ENCODE measurements around the gene ICAM2. TPM values are rescaled to one million over a fixed set of nuclear protein-coding genes. Genes with fewer than 3 reads are reported as not detected.
"Not testable (repeated sequence)": the region's sequence is repeated elsewhere in the genome, so short reads cannot be mapped to it uniquely, and the experiment has no call there.

Gene ICAM2
- total and polyA plus RNA-seq, 5 experiments from 2014 or later: 89.2 to 306 (median 218) TPM

GRCh38 chr17:64024215-64024654 lies 3.8 kb upstream of the ICAM2 start:
- Mint-ChIP-seq H3K27me3 (peaks cover 0 to 3% (median 0%) of the 10 kb centered on the region in 5 donors), H3K27ac (peak overlapping the region; percentile 88 to 100 (median 97)), H3K4me1 (peaks cover 20 to 76% (median 59%) of the 10 kb centered on the region in 4 donors), H3K4me3 (peak overlapping the region in 4 of 10 donors; percentile 1 to 83 (median 35)), H3K9me3 (peaks cover 0 to 2% (median 0%) of the 10 kb centered on the region in 9 donors), H3K36me3 (peaks cover 0 to 3% (median 0%) of the 10 kb centered on the region in 3 donors)
- POLR2A ChIA-PET: interaction anchor here (1.1 to 8.3 kb wide), 5 partner anchors 24 to 121 kb away, joined by 3 to 150 read pairs (median 27); partner anchors contain the start of genes ERN1 and PRR29
- DNase-seq (no peak), ATAC-seq (no peak)

GRCh38 chr17:64022611-64023063 lies 2.2 kb upstream of the ICAM2 start:
- DNase-seq: peak in 2 of 10 donors; percentile 11 to 12
- H3K4me1 Mint-ChIP-seq: peaks cover 23 to 82% (median 69%) of the 10 kb centered on the region in 4 donors
- H3K4me3 Mint-ChIP-seq: peak overlapping the region in 9 of 10 donors; percentile 60 to 77 (median 71)
- H3K27ac Mint-ChIP-seq: peak overlapping the region; percentile 94 to 100 (median 100)
- peaks cover 0 to 3% (median 0%) of the 10 kb centered on the region in 3 donors for H3K36me3 Mint-ChIP-seq
- peaks cover 0 to 2% (median 0%) of the 10 kb centered on the region in 9 donors for H3K9me3 Mint-ChIP-seq
- ATAC-seq: no peak
- H3K27me3 Mint-ChIP-seq: peaks cover 0 to 3% (median 0%) of the 10 kb centered on the region in 5 donors
- POLR2A ChIA-PET: interaction anchor here (0.6 to 8.3 kb wide), 9 partner anchors 22 to 281 kb away, joined by 3 to 150 read pairs (median 4); partner anchors contain the start of gene PRR29

GRCh38 chr17:64019551-64019961 lies 877 bp downstream of the ICAM2 start:
- H3K27ac Mint-ChIP-seq: peak overlapping the region; percentile 94 to 100 (median 100)
- H3K4me1 Mint-ChIP-seq: peaks cover 29 to 88% (median 72%) of the 10 kb centered on the region in 4 donors
- H3K27me3 Mint-ChIP-seq, H3K9me3 Mint-ChIP-seq, H3K36me3 Mint-ChIP-seq: not testable (repeated sequence)
- ATAC-seq: peak; percentile 23 to 39
- POLR2A ChIA-PET: interaction anchor here (0.6 to 8.3 kb wide), 30 partner anchors 9 to 1595 kb away, joined by 3 to 150 read pairs (median 5); partner anchors contain the start of genes CCDC47, CD79B, CEP95 and DDX5
- peak in 4 of 10 donors; percentile 20 to 29 (median 22) for DNase-seq
- H3K4me3 Mint-ChIP-seq: peak overlapping the region; percentile 94 to 100 (median 100)

GRCh38 chr17:64017381-64017980 lies 3.0 kb downstream of the ICAM2 start:
- ATAC-seq: no peak
- Mint-ChIP-seq H3K27ac (peak overlapping the region; percentile 95 to 100 (median 98)), H3K27me3 (peaks cover 0 to 3% (median 0%) of the 10 kb centered on the region in 5 donors), H3K4me3 (peak overlapping the region; percentile 85 to 100 (median 92)), H3K36me3 (peaks cover 0 to 8% (median 3%) of the 10 kb centered on the region in 3 donors), H3K9me3 (peaks cover 0 to 2% (median 0%) of the 10 kb centered on the region in 9 donors), H3K4me1 (peaks cover 28 to 88% (median 71%) of the 10 kb centered on the region in 4 donors)
- POLR2A ChIA-PET: interaction anchor here (0.7 to 1.8 kb wide), 8 partner anchors 8 to 277 kb away, joined by 3 to 14 read pairs (median 4); no protein-coding TSS in a partner anchor
- DNase-seq: no peak

- DNase-seq (no peak), ATAC-seq (no peak)
- Mint-ChIP-seq H3K27me3 (peaks cover 0 to 3% (median 0%) of the 10 kb centered on the region in 5 donors), H3K27ac (peak overlapping the region; percentile 92 to 100 (median 96)), H3K9me3 (peaks cover 0 to 2% (median 0%) of the 10 kb centered on the region in 9 donors), H3K4me1 (peaks cover 27 to 87% (median 67%) of the 10 kb centered on the region in 4 donors), H3K4me3 (peak overlapping the region; percentile 73 to 100 (median 86)), H3K36me3 (peaks cover 0 to 11% (median 3%) of the 10 kb centered on the region in 3 donors)
- POLR2A ChIA-PET: interaction anchor here (0.7 to 1.8 kb wide), 7 partner anchors 9 to 277 kb away, joined by 3 to 14 read pairs (median 4); no protein-coding TSS in a partner anchor
Observed at GRCh38 chr17:64016974-64017373, 3.5 kb downstream of the ICAM2 start.

- POLR2A ChIA-PET: interaction anchor here (0.7 to 1.8 kb wide), 7 partner anchors 9 to 276 kb away, joined by 3 to 14 read pairs (median 4); no protein-coding TSS in a partner anchor
- ATAC-seq (no peak), DNase-seq (peak in 2 of 10 donors; percentile 38)
- peaks cover 0 to 3% (median 0%) of the 10 kb centered on the region in 5 donors for H3K27me3 Mint-ChIP-seq
- H3K27ac Mint-ChIP-seq: peak overlapping the region; percentile 92 to 100 (median 96)
- peaks cover 31 to 87% (median 68%) of the 10 kb centered on the region in 4 donors for H3K4me1 Mint-ChIP-seq
- H3K36me3 Mint-ChIP-seq: peaks cover 0 to 18% (median 5%) of the 10 kb centered on the region in 3 donors
- H3K4me3 Mint-ChIP-seq: peak overlapping the region; percentile 73 to 100 (median 86)
- H3K9me3 Mint-ChIP-seq: peaks cover 0 to 2% (median 0%) of the 10 kb centered on the region in 9 donors
Observed at GRCh38 chr17:64016231-64016784, 4.1 kb downstream of the ICAM2 start.

GRCh38 chr17:64015447-64015846 lies 5.0 kb downstream of the ICAM2 start:
- Mint-ChIP-seq H3K9me3 (peaks cover 0 to under 1% (median 0%) of the 10 kb centered on the region in 9 donors), H3K27me3 (peaks cover 0 to 2% (median 0%) of the 10 kb centered on the region in 5 donors)
- no peak for DNase-seq

GRCh38 chr17:64009571-64010402 lies 10.6 kb downstream of the ICAM2 start:
- peak overlapping the region in 8 of 10 donors; percentile 8 to 63 (median 45) for H3K4me3 Mint-ChIP-seq
- DNase-seq (no peak), ATAC-seq (no peak)
- peak overlapping the region; percentile 43 to 97 (median 78) for H3K27ac Mint-ChIP-seq
- H3K9me3 Mint-ChIP-seq: no peaks in the 10 kb centered on the region
- no peaks in the 10 kb centered on the region for H3K27me3 Mint-ChIP-seq
- H3K4me1 Mint-ChIP-seq: peaks cover 37 to 91% (median 82%) of the 10 kb centered on the region in 4 donors
- H3K36me3 Mint-ChIP-seq: peaks cover 0 to 65% (median 12%) of the 10 kb centered on the region in 3 donors
- POLR2A ChIA-PET: interaction anchor here (0.8 to 2.1 kb wide), 2 partner anchors 10 kb away, joined by 4 to 9 read pairs; partner anchors contain the start of gene ICAM2

More at GRCh38 chr17:64015447-64015846, 5.0 kb downstream of the ICAM2 start:
- no peak for ATAC-seq
- H3K4me1 Mint-ChIP-seq: peaks cover 34 to 86% (median 70%) of the 10 kb centered on the region in 4 donors
- H3K36me3 Mint-ChIP-seq: peaks cover 0 to 26% (median 3%) of the 10 kb centered on the region in 3 donors
- POLR2A ChIA-PET: no interaction called here
- H3K27ac Mint-ChIP-seq: peak overlapping the region; percentile 83 to 99 (median 96)
- peak overlapping the region; percentile 68 to 100 (median 86) for H3K4me3 Mint-ChIP-seq

GRCh38 chr17:64008830-64009229 lies 11.6 kb downstream of the ICAM2 start:
- H3K4me3 Mint-ChIP-seq: peak overlapping the region in 5 of 10 donors; percentile 18 to 63 (median 40)
- no peak for ATAC-seq
- H3K27me3 Mint-ChIP-seq: no peaks in the 10 kb centered on the region
- H3K9me3 Mint-ChIP-seq: no peaks in the 10 kb centered on the region
- H3K4me1 Mint-ChIP-seq: peaks cover 31 to 81% (median 74%) of the 10 kb centered on the region in 4 donors
- H3K36me3 Mint-ChIP-seq: peaks cover 0 to 75% (median 17%) of the 10 kb centered on the region in 3 donors
- POLR2A ChIA-PET: interaction anchor here (2.1 kb wide), 1 partner anchor 11 kb away, joined by 9 read pairs; the partner anchor contains the start of gene ICAM2
- peak in 1 of 10 donors; percentile 2 for DNase-seq
- peak overlapping the region in 8 of 10 donors; percentile 40 to 97 (median 68) for H3K27ac Mint-ChIP-seq

- H3K4me3 Mint-ChIP-seq: peak overlapping the region in 3 of 10 donors; percentile 12 to 40 (median 17)
- DNase-seq (no peak), ATAC-seq (no peak)
- H3K9me3 Mint-ChIP-seq: no peaks in the 10 kb centered on the region
- H3K36me3 Mint-ChIP-seq: peaks cover 0 to 78% (median 22%) of the 10 kb centered on the region in 3 donors
- H3K27ac Mint-ChIP-seq: peak overlapping the region; percentile 40 to 97 (median 72)
- H3K27me3 Mint-ChIP-seq: no peaks in the 10 kb centered on the region
- peaks cover 31 to 77% (median 70%) of the 10 kb centered on the region in 4 donors for H3K4me1 Mint-ChIP-seq
- POLR2A ChIA-PET: interaction anchor here (2.1 kb wide), 1 partner anchor 12 kb away, joined by 9 read pairs; the partner anchor contains the start of gene ICAM2
Observed at GRCh38 chr17:64008346-64008745, 12.1 kb downstream of the ICAM2 start.

GRCh38 chr17:64007838-64008282 lies 12.6 kb downstream of the ICAM2 start:
- Mint-ChIP-seq H3K4me3 (no peak overlapping the region), H3K9me3 (no peaks in the 10 kb centered on the region), H3K4me1 (peaks cover 31 to 72% (median 66%) of the 10 kb centered on the region in 4 donors), H3K36me3 (peaks cover 0 to 81% (median 23%) of the 10 kb centered on the region in 3 donors), H3K27me3 (no peaks in the 10 kb centered on the region), H3K27ac (peak overlapping the region in 8 of 10 donors; percentile 40 to 97 (median 71))
- POLR2A ChIA-PET: interaction anchor here (1.6 to 3.4 kb wide), 2 partner anchors 9 to 12 kb away, joined by 7 to 13 read pairs; partner anchors contain the start of gene ICAM2
- DNase-seq (peak in 1 of 10 donors; percentile 4), ATAC-seq (no peak)

Data from naive thymus-derived CD8-positive, alpha-beta T cell (primary cell).